CMK (cell line): ENCODE measurements around the gene TENM3.
"Not testable (repeated sequence)": the region's sequence is repeated elsewhere in the genome, so short reads cannot be mapped to it uniquely, and the experiment has no call there.

Source experiments
- DNase-seq: peaks from one replicate; pipeline ENCODE4 v3.0.0-alpha.2; 2010; ENCODE audit warnings: low read depth

Gene TENM3

DNA sequence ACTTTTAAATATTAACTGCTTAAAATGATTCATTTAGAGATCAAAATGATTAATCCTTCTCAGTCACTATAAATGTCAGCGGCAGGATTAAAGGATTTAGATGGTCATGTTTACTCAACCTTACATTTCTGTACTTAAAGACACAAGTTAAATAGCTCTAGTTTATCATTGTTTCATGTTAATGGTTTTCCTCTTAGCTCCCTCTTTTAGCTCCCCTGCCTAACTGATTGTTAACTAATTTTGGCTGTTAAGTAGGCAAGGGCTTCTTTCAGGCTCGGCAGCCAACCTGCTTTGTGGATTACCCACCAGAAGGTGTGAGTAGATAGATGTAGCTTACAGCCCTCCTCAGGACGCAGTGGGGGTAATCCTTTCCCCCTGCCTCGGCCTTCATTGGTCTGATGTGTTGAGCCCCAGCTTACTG, 96.0 kb downstream of the TENM3 start:
- no peak for DNase-seq

DNA sequence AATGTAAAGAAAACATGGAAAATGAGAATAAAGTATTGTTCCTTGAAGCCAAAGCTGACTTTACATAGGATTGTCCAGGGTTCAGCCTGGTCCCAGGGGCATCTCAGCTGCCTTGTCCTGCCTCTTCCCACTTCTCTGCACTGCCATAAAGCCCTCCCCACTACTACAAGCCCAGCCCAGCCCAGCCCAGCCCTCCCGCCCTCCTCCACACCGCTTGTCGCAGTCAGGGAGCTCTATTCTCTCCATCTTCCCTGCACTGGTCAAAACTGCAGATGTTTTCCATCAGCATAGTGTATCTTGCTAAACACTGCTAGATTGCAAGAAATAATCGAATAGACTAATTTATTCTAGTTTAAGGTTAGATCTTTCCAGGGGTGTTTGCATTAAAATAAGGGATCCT, 100.3 kb downstream of the TENM3 start:
- DNase-seq: no peak

DNA sequence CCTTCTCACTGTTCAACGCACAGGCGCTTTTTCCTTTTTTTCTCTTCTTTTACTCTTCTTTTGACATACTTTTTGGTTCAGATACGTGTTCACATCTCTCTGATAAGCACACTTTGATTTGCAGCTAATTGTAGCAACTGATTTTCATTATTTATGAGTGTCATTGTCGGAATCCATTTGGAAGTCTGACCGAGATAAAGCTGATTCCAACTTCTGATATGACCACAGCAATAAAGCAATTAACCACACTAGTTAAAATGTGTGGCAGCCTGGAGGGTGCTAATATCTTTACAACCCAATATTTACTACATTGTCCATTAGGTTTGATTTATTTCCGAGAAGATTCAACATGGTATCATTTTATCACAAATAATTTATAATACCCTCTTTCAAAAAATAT, 101.8 kb downstream of the TENM3 start:
- DNase-seq: no peak

DNA sequence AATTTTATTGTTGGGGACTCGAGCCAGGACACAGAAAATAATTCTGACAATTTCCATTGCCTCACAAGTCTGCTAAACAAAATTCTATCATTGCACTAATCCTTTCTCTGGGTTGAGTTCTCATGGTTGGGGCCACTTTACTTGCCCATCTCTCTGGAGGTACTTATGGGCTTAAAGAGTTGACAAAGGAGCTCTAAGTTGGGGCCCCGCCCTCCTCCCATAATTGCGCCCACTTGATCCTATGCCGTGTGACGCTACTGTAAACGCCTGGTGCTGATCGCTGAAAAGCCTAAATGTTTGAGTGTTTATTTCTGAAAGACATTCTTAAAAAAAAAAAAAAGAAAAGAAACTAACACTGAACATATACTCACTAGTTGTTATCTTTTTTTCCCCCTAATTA, 103.0 kb downstream of the TENM3 start:
- DNase-seq: no peak

DNA sequence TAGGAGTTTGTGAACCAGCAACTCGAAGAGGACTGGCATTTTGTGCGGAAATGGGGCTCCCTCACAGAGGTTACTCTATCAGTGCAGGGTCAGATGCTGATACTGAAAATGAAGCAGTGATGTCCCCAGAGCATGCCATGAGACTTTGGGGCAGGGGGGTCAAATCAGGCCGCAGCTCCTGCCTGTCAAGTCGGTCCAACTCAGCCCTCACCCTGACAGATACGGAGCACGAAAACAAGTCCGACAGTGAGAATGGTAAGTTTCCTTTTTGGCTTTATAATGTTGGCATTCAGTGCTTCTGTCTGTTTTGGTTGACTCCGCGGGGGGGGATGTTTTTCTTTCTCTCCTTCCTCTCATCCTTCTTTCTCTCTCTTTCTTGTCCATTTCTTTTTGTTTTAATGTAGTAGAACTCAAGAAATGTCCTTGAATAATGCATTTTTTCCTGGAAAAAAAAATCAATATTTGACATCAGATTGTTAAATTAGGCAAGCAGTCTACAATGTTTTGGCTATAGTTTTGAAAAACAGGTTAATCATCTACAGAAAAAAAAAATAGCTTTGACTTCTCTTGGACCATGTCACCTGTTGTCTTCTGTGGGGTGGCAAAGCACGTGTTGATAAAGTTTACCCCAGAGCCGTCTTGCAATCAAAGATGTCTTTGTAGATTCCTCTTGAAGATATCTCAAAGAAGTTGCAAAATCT, 103.6 kb downstream of the TENM3 start:
- DNase-seq: no peak

DNA sequence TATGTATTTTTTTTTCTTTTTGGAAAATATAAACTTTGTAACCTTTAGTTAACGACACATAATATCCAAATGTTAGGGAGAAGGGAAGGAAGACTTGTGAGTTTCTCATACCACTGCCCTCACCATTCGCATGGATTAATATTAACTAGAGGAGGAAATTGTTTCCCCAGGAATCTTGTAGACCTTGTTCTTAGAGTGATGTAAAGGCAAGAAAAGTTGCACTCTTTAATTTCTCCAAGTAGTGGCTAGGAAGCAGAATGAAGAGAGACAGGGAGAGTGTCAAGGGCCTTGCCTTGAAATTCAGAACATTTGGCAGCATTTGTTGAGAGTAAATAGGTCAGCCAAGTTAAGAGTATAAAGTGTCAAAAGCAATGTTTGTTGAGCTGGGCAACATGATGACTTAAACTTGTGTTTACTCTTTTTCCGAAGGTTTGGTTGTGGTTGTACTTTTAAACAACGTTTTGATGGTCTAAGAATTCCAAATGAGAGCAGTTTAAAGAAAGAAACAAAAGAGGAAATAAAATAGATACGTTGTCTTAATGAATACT, 105.7 kb downstream of the TENM3 start:
- no peak for DNase-seq

DNA sequence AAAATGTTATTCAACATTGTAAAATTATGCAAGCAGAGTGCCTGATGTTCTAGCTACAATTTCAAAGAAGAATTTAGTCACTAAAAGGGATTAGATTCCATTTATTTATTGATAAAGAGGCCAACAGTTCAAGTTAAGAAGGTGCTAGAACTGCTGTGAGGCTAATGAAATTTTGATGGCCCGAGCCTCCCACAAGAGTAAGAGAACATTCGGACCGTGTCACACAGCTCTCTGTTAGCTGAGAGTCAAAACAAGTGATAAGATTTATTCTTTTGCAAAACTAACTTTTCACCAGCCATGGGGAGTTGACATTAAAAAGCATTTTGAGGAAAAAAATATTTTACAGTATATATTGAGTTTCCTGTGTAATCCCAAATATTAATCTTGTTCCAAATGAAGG, 106.8 kb downstream of the TENM3 start:
- no peak for DNase-seq

DNA sequence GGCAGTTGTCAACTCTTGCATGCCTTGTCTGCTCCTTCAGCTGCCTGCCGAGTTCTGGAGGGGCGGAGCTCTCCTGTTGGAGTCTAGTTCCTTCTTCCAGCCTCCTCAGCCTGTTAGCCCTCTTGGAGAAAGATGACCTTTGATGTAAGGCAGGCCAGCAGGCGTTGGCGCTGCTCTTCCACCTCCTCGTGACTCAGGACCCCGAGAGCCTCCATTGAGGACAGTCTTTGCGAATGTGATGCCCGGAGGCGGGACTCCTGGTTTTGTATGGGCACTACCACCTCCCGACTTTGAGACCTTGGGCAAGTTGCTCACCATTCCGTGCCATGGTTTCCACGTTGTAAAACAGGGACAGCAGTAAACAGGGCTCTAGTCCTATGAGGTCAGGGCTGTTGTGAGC, 108.3 kb downstream of the TENM3 start:
- DNase-seq: no peak

DNA sequence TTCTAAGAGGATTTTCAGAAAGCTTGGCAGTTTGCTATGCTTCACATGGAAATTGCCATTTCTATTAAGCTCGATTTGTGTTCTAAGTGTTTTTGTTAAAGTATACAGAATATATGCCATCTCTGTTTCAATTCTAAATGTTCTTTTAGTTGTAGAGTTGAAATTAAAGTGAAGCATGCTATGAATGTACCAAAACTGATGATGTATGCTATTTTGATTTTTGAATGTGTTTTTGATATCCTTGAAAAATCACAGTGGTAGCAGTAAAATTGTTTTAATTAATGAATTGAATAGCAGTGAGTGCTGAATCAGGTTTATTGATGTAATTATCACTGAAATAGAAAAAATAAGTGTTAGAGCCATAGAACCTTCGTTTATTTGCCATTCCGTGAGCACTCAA, 110.9 kb downstream of the TENM3 start:
- no peak for DNase-seq

DNA sequence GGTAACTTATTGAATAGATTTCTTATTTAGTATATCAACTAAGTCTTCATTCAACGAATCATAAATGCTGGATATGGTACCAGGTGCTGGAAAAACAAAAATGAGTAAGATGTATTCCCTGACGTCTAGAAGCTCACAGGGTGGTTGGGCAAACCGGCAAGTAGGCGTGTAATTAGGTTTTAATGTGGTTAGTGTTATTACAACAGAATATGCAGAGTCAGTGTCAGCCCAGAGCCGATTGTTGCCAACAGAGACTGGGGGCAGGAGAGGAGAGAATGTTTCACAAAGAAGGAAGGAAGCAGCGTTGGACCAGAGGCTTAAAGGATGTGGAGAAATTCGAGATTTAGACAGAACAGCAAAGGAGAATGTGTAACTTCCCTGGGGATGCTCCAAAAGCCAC, 111.7 kb downstream of the TENM3 start:
- DNase-seq: no peak

DNA sequence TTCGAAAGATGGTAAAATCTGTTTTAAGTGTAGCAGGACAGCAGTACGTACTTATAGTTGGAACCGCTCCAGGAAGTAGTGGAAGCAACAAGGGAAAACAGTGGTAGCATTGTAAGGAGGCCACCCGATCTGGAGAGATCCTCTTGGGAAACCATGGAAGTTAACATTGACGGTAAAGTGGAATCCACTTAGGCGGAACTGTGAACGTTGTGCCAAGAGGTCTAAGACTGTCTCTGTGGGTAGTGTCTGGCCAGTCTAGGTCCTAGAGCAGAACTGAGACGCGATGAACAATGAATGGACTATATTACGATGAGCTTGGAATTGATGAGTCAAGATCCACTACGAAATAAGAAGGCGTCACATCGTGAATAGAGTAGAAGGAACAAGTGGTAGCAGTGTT, 124.0 kb downstream of the TENM3 start:
- no peak for DNase-seq

DNA sequence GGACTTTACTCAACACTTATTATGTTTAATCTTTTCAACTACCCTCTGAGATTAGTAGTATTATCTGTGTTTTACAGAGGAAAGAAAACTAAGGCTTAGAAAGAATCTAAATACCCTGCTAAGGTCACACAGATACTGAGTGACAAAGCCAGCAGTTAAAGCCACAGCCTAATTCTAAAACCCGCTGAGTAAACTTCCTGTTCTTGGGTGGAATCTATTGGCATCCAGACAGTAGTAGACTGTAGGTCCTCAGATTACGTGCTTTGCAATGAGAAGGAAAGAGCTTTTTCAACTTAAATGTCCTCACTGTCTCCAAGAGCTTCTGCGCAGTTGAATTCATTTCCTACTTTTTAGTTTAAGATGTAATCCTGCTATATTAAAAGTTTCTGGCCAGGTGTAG, 126.0 kb downstream of the TENM3 start:
- DNase-seq: no peak

DNA sequence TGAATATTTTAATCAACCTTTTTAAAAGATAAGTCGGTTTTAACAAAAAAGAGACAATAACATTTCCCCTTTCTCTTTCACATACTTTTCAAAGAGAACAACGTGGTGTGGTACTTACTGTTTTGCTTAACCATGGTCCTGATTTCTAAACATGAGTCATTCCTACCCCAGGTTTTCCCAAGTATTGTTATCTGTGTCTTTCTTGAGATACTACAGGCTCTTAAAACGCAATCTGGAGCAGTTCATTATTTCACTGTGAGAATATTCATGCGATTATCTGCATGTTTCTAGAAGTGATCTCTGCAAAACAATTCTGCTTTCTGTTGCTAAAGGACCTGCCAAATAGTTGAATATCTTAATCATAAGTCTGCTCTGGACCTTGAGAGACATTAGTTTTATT, 127.3 kb downstream of the TENM3 start:
- no peak for DNase-seq

DNA sequence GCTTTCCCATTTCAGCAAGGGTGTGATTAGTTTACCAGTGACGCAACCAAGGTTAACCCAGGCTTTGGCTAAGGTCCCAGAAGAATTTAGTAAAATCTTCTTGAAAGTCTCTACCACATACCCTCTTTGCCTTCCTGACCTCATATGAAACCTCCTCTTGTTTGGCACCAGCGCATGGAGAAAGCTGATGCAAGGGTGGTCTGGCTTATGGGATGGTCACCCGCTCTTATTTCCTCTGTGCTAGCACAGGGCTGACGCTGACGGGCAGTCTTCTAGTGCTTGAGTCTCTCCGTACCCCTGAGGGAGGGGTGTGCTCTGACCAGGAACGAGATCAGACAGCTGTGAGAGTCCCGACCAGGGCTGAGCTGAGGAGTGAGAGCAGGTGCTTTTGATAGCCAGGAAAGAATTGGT, 137.6 kb downstream of the TENM3 start:
- DNase-seq: no peak

DNA sequence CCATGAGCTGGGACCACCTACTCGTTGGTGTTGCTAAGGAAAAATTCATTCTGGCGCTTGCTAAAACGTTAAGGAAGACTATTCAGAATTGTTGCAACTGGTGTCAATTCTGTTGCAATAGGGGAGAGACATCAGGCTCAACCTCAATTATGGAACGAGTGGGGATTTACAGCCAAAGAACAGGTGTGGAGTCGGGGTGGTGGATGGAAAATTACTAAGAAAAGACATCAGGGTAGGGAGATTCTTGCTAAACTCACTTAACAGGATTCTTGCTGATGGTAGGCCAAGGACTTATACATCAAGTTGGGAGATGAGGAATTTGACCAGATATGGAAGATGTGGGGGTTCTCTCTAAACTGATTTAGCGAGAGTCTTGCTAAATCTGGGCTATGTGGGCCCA, 139.7 kb downstream of the TENM3 start:
- DNase-seq: no peak

DNA sequence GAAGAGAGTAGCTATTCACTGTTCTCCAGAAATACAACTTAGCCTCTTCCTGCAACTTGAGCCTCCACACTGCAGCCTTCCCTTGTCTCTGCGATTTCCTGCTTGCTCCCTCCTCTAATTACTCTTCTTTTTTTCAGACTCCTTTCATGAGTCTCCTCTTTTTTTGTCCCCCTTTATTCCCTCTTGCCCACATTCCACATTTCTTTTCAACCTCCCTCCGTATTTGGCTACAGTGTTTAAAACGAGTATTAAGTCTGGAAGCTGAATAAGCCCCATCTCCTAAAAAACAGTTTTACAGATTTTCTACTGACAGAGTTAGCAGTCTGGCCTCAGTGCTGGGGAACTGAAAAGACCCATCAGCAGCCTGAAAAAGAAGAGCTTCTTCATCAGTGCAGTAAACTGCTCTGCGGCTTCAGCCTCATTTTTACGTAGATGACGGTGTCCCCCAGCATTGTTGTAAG, 141.5 kb downstream of the TENM3 start:
- DNase-seq: no peak

DNA sequence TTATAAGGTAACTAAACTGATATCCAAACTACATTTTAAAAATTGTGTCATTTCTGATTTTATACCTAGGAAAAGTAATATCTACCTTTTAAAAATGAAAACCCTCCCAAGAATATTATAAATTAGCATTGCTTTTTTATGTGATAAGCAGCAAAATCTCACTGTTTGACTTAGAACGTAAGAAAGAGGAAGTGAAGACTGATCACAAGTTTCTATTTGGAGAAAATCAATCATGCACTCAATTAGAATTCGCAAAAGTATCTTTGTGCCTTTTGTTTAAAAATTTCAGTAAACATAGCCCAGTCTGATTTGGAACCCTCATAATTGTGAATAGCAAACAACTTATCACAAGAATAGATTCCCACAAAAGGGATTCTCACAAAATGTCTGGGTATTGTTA, 142.7 kb downstream of the TENM3 start:
- DNase-seq: no peak

DNA sequence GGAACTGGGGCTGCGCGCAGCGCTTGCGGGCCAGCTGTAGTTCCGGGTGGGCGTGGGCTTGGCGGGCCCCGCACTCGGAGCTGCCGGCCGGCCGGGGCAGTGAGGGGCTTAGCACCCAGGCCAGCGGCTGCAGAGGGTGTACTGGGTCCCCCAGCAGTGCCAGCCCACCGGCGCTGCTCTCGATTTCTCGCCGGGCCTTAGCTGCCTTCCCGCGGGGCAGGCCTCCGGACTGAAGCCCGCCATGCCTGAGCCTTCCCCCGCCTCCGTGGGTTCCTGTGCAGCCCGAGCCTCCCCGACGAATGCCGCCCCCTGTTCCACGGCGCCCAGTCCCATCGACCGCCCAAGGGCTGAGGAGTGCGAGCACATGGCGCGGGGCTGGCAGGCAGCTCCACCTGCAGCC, 143.4 kb downstream of the TENM3 start:
- not testable (repeated sequence) for DNase-seq

DNA sequence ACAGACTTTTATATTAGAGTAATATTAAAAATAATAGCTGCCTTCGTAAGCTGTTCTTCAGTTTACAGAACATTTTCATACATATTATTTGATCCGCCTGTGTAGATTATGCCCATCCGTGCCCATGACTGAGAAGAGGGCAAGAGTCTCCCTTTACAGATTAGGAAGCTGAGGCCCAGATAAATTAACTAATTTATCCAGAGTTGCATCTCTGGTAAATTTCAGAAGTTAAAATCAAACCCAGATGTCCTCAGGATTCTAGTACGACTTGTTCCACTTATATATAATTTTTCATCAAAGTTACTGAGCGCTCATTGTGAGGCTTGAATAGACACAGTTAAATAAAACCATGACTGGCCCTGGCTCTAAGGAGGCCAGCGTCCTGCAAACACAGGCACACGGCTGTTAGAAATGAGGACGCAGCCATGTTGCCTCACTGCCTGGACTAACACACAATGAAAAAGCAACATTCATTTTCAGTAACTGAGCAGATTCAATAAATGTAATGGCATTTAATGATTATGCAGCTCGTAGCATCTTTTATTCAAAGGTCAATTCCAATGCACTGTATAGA, 148.0 kb downstream of the TENM3 start:
- no peak for DNase-seq

DNA sequence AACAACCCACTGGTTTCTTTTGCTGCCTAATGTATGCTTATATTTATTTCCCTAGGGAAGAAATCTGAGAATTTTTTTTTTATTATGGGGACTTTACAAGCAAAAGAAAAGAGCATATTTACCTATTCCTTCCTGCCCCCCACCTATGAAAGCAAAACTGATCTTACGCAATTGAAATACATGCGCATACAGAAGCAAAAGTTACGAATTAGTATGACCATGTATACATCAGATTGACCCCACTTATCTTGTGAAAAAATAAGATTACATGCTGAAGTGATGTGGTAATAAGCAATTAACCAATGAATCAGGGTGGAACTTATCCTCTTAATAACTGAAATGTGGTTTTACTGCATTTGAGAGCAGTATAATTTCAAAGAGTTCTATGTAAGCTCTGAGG, 151.0 kb downstream of the TENM3 start:
- no peak for DNase-seq

DNA sequence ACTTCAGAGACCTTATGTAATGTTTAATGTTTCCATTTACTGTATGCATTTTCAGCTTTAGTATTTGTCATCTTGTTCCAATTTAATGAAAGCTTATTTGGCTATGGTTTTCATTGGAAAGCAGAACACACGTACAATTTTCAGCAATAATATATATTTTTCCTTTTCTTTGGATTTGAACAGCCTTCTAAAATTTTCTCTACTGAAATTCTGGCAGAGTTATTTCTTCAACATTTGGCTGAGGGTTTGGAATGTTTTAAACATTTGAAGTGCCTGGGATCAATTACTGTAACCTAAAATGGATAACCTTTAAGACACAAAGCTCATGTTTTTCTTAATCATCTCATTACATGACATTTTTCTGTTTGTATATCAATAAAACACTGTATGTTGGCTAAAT, 156.9 kb downstream of the TENM3 start:
- no peak for DNase-seq

DNA sequence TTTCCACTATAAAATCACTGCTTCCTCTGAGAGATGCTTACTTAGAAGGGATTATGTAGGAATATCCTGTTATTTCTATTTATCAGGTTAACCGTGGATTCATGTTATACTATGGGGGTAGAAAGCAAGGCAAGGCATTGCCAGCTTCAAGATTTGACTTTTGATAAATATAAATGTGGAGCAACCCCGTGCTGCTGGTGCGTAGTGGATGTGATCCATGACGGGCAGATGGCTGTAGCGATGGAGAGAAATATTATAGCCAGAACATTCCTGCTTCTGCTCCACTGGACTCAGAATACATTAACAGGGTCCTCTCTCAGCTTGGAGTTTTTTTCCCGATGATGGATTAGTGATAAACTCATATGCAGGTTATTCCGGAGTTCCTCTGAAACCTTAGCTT, 157.6 kb downstream of the TENM3 start:
- DNase-seq: no peak

DNA sequence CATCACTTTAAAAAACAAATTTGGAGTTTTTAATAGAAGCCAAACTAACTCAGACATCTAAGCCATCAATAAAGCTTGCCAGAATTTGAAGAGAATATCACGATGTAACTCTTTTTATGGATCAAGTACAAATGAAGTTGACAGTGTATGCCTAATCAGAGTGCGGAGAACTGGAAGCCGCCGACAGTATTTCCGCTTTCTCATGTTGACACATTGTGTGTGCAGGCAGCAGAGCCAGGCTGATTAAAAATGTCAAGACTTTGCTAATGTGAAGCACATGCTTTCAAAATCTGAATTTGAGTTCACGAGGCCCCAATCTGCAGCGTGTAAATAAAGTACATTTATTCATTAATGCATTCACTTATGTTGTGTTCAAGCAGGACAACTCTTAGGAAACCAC, 161.2 kb downstream of the TENM3 start:
- no peak for DNase-seq

DNA sequence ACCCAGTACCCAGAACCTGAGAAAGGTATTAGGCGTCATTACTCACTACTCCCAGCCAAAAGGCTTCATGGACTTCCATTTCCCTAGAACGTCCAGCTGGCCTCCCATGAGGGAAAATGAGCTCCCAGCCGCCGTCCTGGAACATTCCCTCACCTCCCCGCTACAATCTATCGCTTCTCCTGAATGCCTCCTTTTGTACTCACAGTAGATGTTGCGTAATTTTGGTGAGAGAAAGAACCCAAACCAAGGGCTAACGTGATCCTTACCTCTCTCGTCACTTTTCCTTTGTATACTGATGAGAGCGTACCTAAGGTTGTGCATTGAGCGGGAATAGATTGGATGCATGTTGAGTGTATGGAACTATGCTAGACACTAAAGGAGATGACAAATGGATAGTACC, 161.9 kb downstream of the TENM3 start:
- DNase-seq: no peak
